ENCODE results near the gene ITGB4. TPM values are rescaled to one million over a fixed set of nuclear protein-coding genes. Genes with fewer than 3 reads are reported as not detected.

ITGB4 gene
- total RNA-seq, 1 donor from 2014 or later, result 28.4 TPM

DNA sequence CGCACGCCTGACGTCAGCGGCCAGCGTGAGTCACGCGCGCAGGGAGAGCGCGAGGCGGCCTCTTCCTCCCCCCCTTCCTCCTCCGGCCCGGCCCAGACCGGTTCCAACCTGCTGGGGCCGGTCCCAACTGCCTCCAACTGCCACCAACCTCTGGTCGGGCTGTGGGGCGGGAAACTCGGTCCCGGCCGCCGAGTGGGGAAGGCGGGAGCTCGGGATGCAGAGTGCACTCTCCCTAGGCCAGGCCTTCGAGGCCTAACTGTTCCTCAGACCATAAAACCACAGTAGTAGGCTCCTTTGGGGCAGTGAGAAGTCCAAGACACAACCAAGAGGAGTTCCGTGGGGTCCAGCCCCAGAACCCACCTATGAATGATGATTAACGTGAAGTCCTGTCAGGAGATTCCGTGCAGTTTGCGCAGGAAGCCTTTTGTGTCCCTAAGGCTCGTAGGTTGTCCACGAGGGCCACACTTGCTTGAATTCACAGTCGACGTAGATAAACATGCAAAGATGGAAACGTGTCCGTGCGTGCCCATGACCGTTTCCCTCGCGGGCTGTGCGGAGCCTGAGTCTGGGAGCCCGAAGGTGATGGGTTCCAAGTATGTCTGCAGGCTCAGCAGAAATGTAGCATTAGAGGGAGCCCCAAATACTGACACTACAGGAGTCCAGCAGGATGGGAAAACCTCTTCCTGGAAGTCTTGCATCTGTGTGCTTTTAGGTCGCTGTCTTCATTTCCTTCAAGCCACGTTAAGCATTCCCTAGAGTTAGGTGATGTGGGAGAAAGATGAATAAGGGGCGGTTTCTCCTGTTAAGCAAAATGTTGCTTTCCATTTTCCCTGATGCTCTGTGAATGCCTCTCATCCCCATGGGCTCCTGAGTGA lies 64.0 kb downstream of the ITGB4 start:
- peak; percentile 95 for DNase-seq (ENCODE audit: low spot score)

DNA sequence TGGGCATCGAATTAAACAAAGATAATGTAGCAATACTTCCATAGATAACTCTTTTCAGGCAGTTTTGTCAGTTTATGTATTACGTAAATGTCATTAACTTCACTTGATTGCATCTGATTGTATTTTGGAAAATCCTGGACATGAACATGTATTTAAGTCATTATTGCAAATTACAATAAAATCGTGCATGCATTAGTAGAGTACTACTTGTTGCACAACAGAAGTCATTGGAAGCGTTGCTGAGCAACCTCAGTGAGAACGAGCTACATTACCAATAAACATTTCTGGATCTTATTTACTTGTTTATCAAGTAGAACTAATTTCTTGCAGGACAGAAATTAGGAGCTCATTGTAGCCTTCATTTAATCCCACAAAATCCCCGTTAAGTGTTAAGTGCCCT lies 70.0 kb downstream of the ITGB4 start:
- no peak for DNase-seq (ENCODE audit: low spot score)

DNA sequence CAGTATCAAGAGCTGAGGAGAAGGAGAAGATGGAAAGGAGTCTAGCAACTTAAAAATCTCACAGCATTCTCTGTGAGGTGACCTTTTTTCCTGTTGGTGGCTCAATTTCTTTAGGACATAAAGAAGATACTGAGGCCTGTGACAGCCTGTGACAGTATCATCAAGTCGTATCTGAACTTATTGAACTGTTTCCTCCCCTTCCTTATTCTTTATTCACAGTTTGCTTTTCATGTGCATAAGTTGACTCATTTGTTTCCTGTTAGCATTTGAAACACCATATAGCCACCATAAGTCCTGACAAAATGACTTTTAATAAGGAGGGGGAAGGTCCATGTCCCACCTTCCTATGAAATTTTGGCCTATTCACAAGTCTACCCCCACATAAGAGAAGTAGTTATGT lies 72.2 kb downstream of the ITGB4 start:
- no peak for DNase-seq (ENCODE audit: low spot score)

DNA sequence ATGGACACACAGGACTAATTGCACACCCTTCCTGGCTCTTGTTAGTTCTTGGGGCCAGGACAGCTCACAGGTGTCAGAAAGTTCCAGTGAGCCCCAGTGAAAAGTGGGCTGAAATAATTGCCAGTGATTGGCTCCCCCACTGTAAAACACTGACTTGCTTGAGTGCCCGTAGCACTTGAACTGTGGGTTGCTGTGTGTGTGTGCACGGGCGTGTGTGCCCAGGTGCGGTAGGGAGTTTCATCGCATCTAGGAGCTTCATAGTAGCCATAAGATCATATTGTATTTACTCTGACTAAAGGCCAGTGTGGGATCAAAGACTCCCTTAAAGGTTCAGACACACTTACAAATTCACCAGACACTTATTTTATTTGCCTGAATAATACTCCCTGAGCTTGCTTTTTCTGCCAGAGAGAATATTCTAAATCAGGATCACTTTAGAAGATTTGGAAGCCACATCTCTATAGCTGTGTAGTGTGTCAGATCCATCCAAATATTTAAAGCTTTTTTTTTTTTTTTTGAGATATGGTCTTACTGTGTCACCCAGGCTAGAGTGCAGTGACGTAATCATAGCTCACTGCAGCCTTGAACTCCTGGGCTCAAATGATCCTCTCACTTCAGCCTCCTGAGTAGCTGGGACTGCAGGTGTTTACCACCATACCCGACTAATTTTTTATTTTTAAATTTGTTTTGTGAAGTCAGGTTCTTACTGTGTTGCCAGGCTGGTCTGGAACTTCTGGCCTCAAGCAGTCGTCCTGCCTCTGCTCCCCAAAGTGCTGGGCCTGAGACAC lies 74.8 kb downstream of the ITGB4 start:
- no peak for DNase-seq (ENCODE audit: low spot score)

DNA sequence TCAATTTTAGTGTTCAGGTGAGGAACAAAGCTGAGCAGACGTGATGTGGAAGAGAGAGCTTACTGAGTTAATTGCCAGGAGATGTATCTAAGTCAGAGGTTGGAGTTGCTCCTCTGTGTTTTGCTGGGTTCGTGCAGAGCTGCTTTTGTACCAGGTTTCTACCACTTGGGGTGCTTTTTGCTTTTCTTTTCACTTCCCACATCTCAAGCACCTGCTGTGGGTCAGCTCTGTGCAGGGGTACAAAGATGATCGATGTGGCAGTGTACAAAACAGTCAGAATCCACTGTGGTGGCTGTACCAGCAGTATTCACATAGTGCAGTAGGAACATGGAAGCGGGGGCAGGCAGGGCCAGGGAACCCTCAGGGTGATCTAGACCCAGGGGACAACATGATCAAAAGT lies 78.1 kb downstream of the ITGB4 start:
- DNase-seq (ENCODE audit: low spot score), result no peak

DNA sequence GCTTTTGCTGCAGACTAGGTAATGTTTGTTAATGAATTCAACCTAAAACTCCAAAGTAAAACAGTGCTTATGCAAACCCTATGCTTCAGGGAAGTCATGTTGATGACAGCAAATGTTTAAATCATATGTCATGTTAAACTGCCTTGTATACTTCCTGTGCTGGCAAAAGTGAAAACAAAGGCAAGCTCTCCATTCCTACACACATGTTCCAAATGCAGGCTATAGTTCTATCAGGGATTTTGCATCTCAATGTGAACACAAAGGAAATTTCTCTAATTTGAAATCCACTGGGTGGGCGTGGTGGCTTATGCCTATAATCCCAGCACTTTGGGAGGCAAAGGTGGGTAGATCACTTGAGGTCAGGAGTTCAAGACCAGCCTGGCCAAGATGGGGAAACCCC lies 82.6 kb downstream of the ITGB4 start:
- DNase-seq (ENCODE audit: low spot score), result no peak

DNA sequence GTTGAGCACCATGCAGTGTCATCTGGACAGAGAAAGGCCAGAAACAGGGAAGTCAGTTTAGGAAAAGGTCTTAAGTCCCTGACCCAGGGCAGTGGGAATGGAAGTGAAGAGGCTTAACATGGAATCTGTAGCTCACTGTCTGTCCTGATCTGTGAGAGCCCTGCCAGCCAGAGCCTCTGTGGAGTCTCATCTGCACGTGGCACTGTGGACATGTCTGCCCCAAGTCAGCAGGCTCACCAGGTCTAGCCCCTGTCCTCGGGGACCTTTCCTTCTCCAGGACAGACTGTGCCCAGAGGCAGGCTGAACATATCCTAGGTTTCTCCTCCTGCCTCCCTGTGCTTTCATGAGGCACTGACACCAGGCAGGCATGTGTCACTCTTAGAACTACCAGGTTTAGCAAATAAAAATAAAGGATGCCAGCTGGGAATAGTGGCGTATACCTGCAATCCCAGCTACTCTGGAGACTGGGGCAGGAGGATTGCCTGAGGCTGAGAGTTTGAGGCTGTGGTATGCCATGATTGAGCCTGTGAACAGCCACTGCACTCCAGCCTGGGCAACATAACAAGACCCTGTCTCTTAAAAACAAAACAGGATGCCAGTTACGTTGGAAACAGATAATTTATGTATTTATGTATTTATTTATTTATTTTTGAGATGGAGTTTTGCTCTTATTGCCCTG lies 85.7 kb downstream of the ITGB4 start:
- DNase-seq (ENCODE audit: low spot score), result no peak

Other genes starting within 250 kb of the ITGB4 start
- gene CASKIN2, start 205.9 kb upstream of the ITGB4 start, total RNA-seq (ENCODE audit: insufficient read depth, low replicate concordance), result 12.3 TPM
- gene TSEN54, start 204.9 kb upstream of the ITGB4 start, total RNA-seq (ENCODE audit: insufficient read depth, low replicate concordance), result 12.3 TPM
- gene LLGL2, start 195.8 kb upstream of the ITGB4 start, total RNA-seq (ENCODE audit: insufficient read depth, low replicate concordance), result 14.7 TPM
- 81.4 TPM for gene MYO15B, start 133.7 kb upstream of the ITGB4 start, total RNA-seq (ENCODE audit: insufficient read depth, low replicate concordance)
- gene SMIM5, start 88.0 kb upstream of the ITGB4 start, total RNA-seq (ENCODE audit: insufficient read depth, low replicate concordance), result 8.7 TPM
- 18.3 TPM for gene RECQL5, start 54.3 kb upstream of the ITGB4 start, total RNA-seq (ENCODE audit: insufficient read depth, low replicate concordance)
- 27.4 TPM for gene SAP30BP, start 54.1 kb upstream of the ITGB4 start, total RNA-seq (ENCODE audit: insufficient read depth, low replicate concordance)
- gene GALK1, start 43.7 kb downstream of the ITGB4 start, total RNA-seq (ENCODE audit: insufficient read depth, low replicate concordance), result 31.5 TPM
- 7.5 TPM for gene UNK, start 63.3 kb downstream of the ITGB4 start, total RNA-seq (ENCODE audit: insufficient read depth, low replicate concordance)
- 8.9 TPM for gene UNC13D, start 122.9 kb downstream of the ITGB4 start, total RNA-seq (ENCODE audit: insufficient read depth, low replicate concordance)
- 13.7 TPM for gene WBP2, start 133.9 kb downstream of the ITGB4 start, total RNA-seq (ENCODE audit: insufficient read depth, low replicate concordance)
- 18.8 TPM for gene TRIM47, start 157.1 kb downstream of the ITGB4 start, total RNA-seq (ENCODE audit: insufficient read depth, low replicate concordance)
- 13.0 TPM for gene TRIM65, start 175.5 kb downstream of the ITGB4 start, total RNA-seq (ENCODE audit: insufficient read depth, low replicate concordance)
- 34.2 TPM for gene MRPL38, start 183.4 kb downstream of the ITGB4 start, total RNA-seq (ENCODE audit: insufficient read depth, low replicate concordance)
- gene FBF1, start 219.6 kb downstream of the ITGB4 start, total RNA-seq (ENCODE audit: insufficient read depth, low replicate concordance), result 6.7 TPM